ACC112 (cell line): ENCODE measurements around the gene MAPK1.
"Not testable (repeated sequence)": the region's sequence is repeated elsewhere in the genome, so short reads cannot be mapped to it uniquely, and the experiment has no call there.

Experiments
- H2AFZ ChIP-seq: fragments of 200-600 bp; sonication (generic); one replicate; pipeline ENCODE4 v1.6.0; 2017; ENCODE audit warnings: antibody characterized with exemption, low read length; ENCODE audit not compliant: unreplicated experiment
- H3K27ac ChIP-seq: fragments of 200-600 bp; sonication (generic); 2 replicates; pipeline ENCODE4 v1.5.1; 2014; ENCODE audit warnings: low read depth, mild to moderate bottlenecking, antibody characterized with exemption, low read length, moderate library complexity
- H3K27me3 ChIP-seq: fragments of 200-600 bp; sonication (generic); 2 replicates; pipeline ENCODE4 v1.6.1; 2014; ENCODE audit warnings: mild to moderate bottlenecking, antibody characterized with exemption, low read length, moderate library complexity, mixed read lengths; ENCODE audit not compliant: insufficient read depth
- H3K36me3 ChIP-seq: fragments of 200-600 bp; sonication (generic); 2 replicates; pipeline ENCODE4 v1.6.1; 2016; ENCODE audit warnings: mild to moderate bottlenecking, antibody characterized with exemption, low read length, moderate library complexity, mixed read lengths; ENCODE audit not compliant: insufficient read depth
- H3K4me1 ChIP-seq: fragments of 200-600 bp; sonication (generic); one replicate; pipeline ENCODE4 v1.6.1; 2016; ENCODE audit warnings: low read length, mixed read lengths; ENCODE audit not compliant: insufficient read depth, unreplicated experiment, control insufficient read depth
- H3K4me3 ChIP-seq: fragments of 200-600 bp; sonication (generic); 2 replicates; pipeline ENCODE4 v1.5.1; 2014; ENCODE audit warnings: mild to moderate bottlenecking, low read depth, low read length
- H3K79me2 ChIP-seq: fragments of 200-600 bp; sonication (generic); one replicate; pipeline ENCODE4 v1.6.0; 2016; ENCODE audit warnings: low read length; ENCODE audit not compliant: control insufficient read depth, unreplicated experiment, insufficient read depth

MAPK1 gene

DNA sequence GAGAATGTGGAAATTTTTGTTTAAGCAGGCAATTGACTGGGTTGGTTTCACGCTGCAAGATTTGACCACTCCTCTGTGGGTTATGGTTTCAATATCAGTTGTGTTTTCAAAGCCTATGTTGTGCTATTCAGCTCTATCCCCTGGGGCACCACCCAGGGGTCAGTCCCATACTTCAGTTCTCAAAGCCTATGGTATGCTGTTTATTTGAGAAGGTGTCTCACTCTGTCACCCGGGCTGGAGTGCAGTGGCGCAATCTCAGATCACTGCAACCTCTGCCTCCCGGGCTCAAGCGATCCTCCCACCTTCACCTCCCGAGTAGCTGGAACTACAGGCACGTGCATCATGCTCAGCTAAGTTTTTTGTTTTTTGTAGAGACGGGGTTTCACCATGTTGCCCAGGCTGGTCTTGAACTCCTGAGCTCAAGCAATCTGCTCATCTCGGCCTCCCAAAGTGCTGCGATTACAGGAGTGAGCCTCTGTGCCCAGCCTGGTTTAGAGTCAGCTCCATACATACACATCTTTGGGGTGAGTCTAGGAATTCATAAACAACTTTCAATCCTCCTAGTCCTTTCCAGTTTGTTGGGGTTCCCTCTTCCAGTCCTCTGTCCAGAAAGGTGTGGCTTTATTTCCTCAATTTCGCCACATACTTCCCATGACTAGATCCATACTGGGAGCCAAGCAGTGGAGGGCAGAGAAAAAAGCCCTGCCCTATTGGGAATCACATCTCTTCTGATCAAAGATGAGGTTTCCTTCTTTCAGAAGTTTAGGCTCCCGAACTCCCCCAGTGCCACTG, 35.0 kb upstream of the MAPK1 start:
- Histone ChIP-seq H3K4me3 (no peak overlapping the region), H2AFZ (no peak overlapping the region), H3K79me2 (no peaks in the 10 kb centered on the region), H3K27me3 (no peaks in the 10 kb centered on the region), H3K4me1 (no peaks in the 10 kb centered on the region), H3K36me3 (no peaks in the 10 kb centered on the region), H3K27ac (no peak overlapping the region)

DNA sequence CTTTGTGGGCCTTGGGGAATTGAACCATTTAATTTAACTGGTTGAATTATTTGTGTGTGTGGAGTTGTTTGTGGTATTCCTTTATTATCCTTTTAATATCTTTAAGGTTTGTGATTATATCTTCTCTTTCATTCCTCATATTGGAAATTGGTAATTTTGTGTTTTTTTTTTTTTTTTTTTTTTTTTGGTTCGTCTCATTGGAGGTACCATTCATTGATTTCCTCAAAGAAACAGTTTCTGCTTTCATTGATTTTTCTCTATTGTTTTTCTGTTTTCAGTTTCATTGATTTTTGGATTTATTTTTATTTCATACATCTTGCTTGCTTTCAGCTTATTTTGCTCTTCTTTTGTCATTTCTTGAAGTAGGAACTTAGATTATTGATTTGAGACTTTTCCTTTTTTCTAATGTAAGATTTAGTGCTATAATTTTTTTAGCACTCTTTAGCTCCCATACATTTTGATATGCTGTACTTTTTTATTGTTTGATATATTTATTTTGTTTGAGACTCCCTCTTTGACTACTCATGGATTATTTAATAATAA, 31.0 kb upstream of the MAPK1 start:
- Histone ChIP-seq H3K79me2 (no peaks in the 10 kb centered on the region), H3K36me3 (no peaks in the 10 kb centered on the region), H3K4me1 (no peaks in the 10 kb centered on the region), H2AFZ (no peak overlapping the region), H3K4me3 (no peak overlapping the region), H3K27ac (no peak overlapping the region), H3K27me3 (no peaks in the 10 kb centered on the region)

DNA sequence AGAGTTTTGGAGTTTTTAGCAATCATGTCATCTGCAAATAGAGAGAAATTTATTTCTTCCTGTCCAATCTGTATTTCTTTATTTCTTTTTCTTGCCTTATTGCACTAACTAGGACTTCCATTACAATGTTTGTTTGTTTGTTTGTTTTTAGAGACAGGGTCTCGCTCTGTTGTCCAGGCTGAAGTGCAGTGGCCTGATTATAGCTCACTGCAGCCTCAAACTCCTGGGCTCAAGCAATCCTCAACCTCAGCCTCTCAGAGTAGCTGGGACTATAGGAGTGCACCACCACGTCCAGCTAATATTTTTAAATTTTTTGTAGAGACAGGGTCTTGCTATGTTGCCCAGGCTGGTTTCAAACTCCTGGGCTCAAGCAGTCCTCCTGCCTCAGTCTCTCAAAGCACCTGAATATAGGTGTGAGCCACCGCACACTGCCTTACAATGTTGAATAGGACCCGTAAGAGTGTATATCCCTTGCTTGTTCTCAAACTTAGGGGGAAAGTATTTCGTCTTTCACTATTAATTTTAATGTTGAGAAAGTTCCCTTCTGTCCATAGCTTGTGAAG, 29.6 kb upstream of the MAPK1 start:
- no peak overlapping the region for H3K27ac ChIP-seq
- H3K4me1 ChIP-seq, result no peaks in the 10 kb centered on the region
- no peak overlapping the region for H3K4me3 ChIP-seq
- H3K79me2 ChIP-seq, result no peaks in the 10 kb centered on the region
- H2AFZ ChIP-seq, result no peak overlapping the region
- no peaks in the 10 kb centered on the region for H3K36me3 ChIP-seq
- H3K27me3 ChIP-seq, result no peaks in the 10 kb centered on the region

DNA sequence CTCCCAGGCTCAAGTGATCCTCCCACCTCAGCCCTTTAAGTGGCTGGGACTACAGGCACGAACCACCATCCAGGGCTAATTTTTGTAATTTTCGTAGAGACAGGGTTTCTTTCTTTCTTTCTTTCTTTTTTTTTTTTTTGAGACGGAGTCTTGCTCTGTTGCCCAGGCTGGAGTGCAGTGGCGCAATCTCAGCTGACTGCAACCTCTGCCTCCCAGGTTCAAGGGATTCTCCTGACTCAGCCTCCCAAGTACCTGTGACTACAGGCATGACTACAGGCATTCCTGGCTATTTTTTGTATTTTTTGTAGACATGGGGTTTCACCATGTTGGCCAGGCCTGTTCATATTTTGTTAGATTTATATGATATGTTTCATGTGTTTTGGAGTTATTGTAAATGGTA, 28.8 kb upstream of the MAPK1 start:
- not testable (repeated sequence) for H3K36me3 ChIP-seq, H3K27me3 ChIP-seq, H3K27ac ChIP-seq, H2AFZ ChIP-seq, H3K79me2 ChIP-seq, H3K4me1 ChIP-seq, H3K4me3 ChIP-seq

DNA sequence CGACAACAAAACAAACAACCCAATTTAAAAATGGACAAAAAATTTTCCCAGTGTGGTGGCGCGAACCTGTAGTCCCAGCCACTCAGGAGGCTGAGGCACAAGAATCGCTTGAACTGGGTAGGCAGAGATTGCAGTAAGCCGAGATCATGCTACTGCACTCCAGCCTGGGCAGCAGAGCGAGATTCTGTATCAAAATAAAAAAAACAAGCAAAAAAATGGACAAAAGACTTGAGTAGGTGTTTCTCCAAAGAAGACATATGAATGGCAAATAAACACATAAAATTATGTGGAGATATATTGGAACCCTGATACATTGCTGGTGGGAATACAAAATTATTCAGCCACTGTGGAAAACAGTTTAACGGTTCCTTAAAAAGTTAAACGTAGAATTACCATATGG, 27.4 kb upstream of the MAPK1 start:
- Histone ChIP-seq H3K27ac (no peak overlapping the region), H3K36me3 (no peaks in the 10 kb centered on the region), H2AFZ (no peak overlapping the region), H3K79me2 (no peaks in the 10 kb centered on the region), H3K4me3 (no peak overlapping the region), H3K4me1 (no peaks in the 10 kb centered on the region), H3K27me3 (no peaks in the 10 kb centered on the region)

DNA sequence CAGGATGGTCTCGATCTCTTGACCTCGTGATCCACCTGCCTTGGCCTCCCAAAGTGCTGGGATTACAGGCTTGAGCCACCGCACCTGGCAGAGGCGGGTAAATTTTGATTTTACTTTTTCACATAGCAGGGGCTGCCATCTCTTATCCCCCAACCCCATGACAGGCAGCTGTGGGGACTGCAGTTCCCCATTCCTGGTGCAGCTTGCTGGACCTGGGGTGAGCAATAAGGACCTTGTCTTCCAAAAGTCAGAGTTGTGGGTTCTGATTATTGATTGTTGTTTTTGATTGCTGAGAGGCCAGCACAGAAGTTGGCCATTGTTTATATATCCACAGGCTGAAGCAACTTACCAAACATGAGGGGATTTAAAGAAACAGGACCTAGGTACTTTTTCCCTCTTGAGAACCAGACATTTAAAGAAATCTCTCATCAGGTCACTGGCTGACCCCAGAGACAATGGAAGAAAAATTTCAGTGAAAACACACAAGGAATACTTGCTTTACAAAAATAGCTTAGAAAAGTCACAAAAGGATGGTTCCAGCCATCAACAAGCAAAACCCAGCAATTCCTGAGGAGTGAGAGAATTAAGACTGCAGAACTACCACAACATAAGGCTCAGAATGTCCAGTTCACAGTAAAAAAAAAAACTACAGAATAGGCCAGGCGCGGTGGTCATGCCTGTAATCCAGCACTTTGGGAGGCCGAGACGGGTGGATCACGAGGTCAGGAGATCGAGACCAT, 22.0 kb upstream of the MAPK1 start:
- H2AFZ ChIP-seq, result no peak overlapping the region
- H3K4me3 ChIP-seq, result no peak overlapping the region
- H3K4me1 ChIP-seq, result no peaks in the 10 kb centered on the region
- no peak overlapping the region for H3K27ac ChIP-seq
- no peaks in the 10 kb centered on the region for H3K79me2 ChIP-seq
- H3K36me3 ChIP-seq, result no peaks in the 10 kb centered on the region
- no peaks in the 10 kb centered on the region for H3K27me3 ChIP-seq

DNA sequence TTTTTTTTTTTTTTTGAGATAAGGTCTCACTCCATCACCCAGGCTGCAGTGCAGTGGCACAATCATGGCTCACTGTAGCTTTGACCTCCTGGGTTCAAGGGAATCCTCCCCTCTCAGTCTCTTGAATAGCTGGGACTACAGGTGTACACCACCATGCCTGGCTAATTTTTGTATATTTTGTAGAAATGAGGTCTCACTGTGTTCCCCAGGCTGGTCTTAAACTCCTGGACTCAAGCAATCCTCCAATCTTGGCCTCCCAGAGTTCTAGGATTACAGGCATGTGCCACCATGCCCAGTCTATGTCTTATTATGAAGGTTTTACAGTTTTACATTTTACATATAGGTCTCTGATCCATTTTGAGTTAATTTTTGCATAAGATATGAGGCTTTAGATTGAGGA, 20.4 kb upstream of the MAPK1 start:
- H3K4me1 ChIP-seq, result no peaks in the 10 kb centered on the region
- no peak overlapping the region for H3K4me3 ChIP-seq

DNA sequence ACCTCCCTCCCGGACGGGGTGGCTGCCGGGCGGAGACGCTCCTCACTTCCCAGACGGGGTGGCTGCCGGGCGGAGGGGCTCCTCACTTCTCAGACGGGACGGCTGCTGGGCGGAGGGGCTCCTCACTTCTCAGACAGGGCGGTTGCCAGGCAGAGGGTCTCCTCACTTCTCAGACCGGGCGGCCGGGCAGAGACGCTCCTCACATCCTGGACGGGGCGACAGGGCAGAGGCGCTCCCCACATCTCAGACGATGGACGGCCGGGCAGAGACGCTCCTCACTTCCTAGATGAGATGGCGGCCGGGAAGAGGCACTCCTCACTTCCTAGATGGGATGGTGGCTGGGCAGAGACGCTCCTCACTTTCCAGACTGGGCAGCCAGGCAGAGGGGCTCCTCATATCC, 16.5 kb upstream of the MAPK1 start:
- H3K27me3 ChIP-seq, H2AFZ ChIP-seq, H3K36me3 ChIP-seq, H3K27ac ChIP-seq, H3K4me3 ChIP-seq, H3K4me1 ChIP-seq, H3K79me2 ChIP-seq: not testable (repeated sequence)

More for the DNA sequence above, 20.4 kb upstream of the MAPK1 start:
- Histone ChIP-seq H3K36me3 (no peaks in the 10 kb centered on the region), H2AFZ (no peak overlapping the region), H3K79me2 (no peaks in the 10 kb centered on the region), H3K27ac (no peak overlapping the region), H3K27me3 (no peaks in the 10 kb centered on the region)

DNA sequence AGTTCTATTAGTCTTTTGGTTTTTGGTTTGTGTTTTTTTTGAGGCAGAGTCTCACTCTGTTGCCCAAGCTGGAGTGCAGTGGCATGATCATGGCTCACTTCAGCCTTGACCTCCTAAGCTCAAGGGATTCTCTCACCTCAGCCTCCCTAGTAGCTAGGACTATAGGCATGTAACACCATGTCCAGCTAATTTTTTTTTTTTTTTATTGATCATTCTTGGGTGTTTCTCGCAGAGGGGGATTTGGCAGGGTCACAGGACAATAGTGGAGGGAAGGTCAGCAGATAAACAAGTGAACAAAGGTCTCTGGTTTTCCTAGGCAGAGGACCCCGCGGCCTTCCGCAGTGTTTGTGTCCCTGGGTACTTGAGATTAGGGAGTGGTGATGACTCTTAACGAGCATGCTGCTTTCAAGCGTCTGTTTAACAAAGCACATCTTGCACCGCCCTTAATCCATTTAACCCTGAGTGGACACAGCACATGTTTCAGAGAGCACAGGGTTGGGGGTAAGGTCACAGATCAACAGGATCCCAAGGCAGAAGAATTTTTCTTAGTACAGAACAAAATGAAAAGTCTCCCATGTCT, 15.4 kb upstream of the MAPK1 start:
- H3K36me3 ChIP-seq, H3K27me3 ChIP-seq, H3K4me1 ChIP-seq, H3K4me3 ChIP-seq, H3K79me2 ChIP-seq, H3K27ac ChIP-seq, H2AFZ ChIP-seq: not testable (repeated sequence)

DNA sequence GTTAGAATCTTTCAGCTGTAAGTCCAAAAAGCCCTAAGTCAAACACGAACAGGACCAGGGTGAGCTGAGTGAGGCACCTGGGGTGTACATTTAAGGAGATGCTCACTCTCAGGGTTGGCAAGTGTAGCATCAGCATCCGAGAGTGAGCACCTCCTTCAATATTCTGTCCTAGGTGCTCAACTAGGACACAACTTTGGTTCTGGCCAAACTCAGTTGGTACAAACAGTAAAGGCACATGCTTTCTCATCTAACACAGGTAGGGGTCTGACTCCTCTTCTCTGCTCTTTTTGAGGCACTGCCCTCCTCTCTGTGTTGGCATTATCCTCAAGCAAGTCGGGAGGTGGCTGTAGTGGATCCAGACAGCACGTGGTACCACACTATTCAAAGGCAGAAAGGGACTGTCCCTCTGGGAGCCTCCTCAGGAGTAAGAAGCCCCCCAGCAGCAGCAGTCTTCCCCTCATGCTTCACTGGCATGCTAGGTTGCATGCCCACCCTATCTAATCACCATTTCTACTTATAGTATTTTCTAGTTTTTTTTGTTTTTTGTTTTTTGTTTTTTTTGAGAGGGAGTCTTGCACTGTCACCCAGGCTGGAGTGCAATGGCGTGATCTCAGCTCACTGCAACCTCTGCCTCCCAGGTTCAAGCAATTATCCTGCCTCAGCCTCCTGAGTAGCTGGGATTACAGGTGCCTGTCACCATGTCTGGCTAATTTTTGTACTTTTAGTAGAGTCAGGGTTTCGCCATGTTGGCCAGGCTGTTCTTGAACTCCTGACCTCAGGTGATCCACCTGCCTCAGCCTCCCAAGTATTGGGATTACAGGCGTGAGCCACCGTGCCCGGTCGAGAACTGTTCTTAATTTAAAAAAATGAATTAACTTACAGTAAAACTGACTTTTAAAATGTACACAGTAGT, 14.7 kb upstream of the MAPK1 start:
- Histone ChIP-seq H3K4me1 (no peaks in the 10 kb centered on the region), H3K4me3 (no peak overlapping the region), H3K27me3 (no peaks in the 10 kb centered on the region), H3K79me2 (no peaks in the 10 kb centered on the region), H2AFZ (no peak overlapping the region), H3K36me3 (no peaks in the 10 kb centered on the region), H3K27ac (no peak overlapping the region)
